H1 (cell line): ENCODE results near the gene FADS2. TPM values are rescaled to one million over a fixed set of nuclear protein-coding genes. Genes with fewer than 3 reads are reported as not detected.

ENCODE experiments used
- CTCF ChIA-PET: fragments of 300-600 bp; sonication (Branson Sonifier 250); formaldehyde crosslinking; loops from one replicate; lab custom pipeline; 2021; ENCODE audit not compliant: partially characterized antibody; lab: Charles Lee
- POLR2A ChIA-PET: fragments of 300-600 bp; sonication (Branson Sonifier 250); formaldehyde crosslinking; loops from one replicate; lab custom pipeline; 2021; ENCODE audit warnings: inconsistent platforms; ENCODE audit not compliant: partially characterized antibody; lab: Charles Lee
- DNase-seq, 2 experiments: peaks; one replicate each; pipeline versions ENCODE4 v3.0.0 to v3.0.0-alpha.2; 2010 to 2022; ENCODE audit warnings: low spot score in 2 of 2, low read depth in 1 of 2, mixed read lengths in 1 of 2
- FAIRE-seq: peaks from 2 replicates; lab custom pipeline; 2011; peaks lifted over from hg19 to GRCh38; lab: Jason Lieb, UNC
- H2AFZ ChIP-seq: 2 replicates; pipeline ENCODE4 v1.8.1; 2012; ENCODE audit warnings: low read length, inconsistent platforms
- H2AK5ac ChIP-seq: 2 replicates; pipeline ENCODE4 v1.6.1; 2013; ENCODE audit warnings: low read depth, low read length
- H2BK120ac ChIP-seq: replicated peaks from 2 replicates; pipeline ENCODE3; 2013; ENCODE audit warnings: low read depth, low read length, inconsistent platforms
- H2BK12ac ChIP-seq: 2 replicates; pipeline ENCODE4 v1.6.1; 2013; ENCODE audit warnings: low read depth, low read length
- H2BK15ac ChIP-seq: 2 replicates; pipeline ENCODE4 v1.6.1; 2013; ENCODE audit warnings: low read length
- H2BK20ac ChIP-seq: 2 replicates; pipeline ENCODE4 v1.6.1; 2013; ENCODE audit warnings: low read length
- H2BK5ac ChIP-seq: 2 replicates; pipeline ENCODE4 v1.6.1; 2013; ENCODE audit warnings: low read depth, low read length
- H3K14ac ChIP-seq: 2 replicates; pipeline ENCODE4 v1.6.1; 2013; ENCODE audit warnings: inconsistent platforms; ENCODE audit not compliant: insufficient read length
- H3K18ac ChIP-seq: 2 replicates; pipeline ENCODE4 v1.6.1; 2013; ENCODE audit warnings: low read length; ENCODE audit errors: extremely low read depth
- H3K23ac ChIP-seq: 2 replicates; pipeline ENCODE4 v1.6.1; 2013; ENCODE audit warnings: inconsistent platforms; ENCODE audit not compliant: insufficient read length
- H3K23me2 ChIP-seq: 2 replicates; pipeline ENCODE4 v1.6.1; 2013; ENCODE audit warnings: low read depth, low read length
- H3K27ac ChIP-seq: 2 replicates; pipeline ENCODE4 v1.6.1; 2011; ENCODE audit warnings: low read depth, low read length, inconsistent platforms
- H3K27me3 ChIP-seq, 4 experiments: replicated peaks in 1 of 4; 1 replicate in 1 of 4; 2 replicates in 3 of 4; pipeline versions ENCODE4 v1.6.1 to v1.8.1; 2011 to 2013; ENCODE audit warnings: low read length in 3 of 4, mild to moderate bottlenecking in 3 of 4, inconsistent platforms in 2 of 4, mixed read lengths in 2 of 4, moderate library complexity in 1 of 4; ENCODE audit not compliant: control insufficient read depth in 3 of 4, insufficient read depth in 3 of 4; ENCODE audit errors: extremely low read depth in 1 of 4
- H3K36me3 ChIP-seq, 4 experiments: 2 replicates each; pipeline versions ENCODE4 v1.6.1 to v1.8.1; 2011 to 2013; ENCODE audit warnings: mild to moderate bottlenecking in 4 of 4, low read length in 3 of 4, moderate library complexity in 2 of 4, control low read depth in 1 of 4, inconsistent platforms in 1 of 4; ENCODE audit not compliant: insufficient read depth in 4 of 4, control insufficient read depth in 2 of 4
- H3K4ac ChIP-seq: replicated peaks from 2 replicates; pipeline ENCODE3; 2013; ENCODE audit warnings: low read length, low read depth, mixed read lengths, inconsistent platforms; ENCODE audit not compliant: insufficient read length
- H3K4me1 ChIP-seq, 4 experiments: replicated peaks in 1 of 4; 1 replicate in 1 of 4; 2 replicates in 3 of 4; pipeline versions ENCODE4 v1.6.1 to v1.8.1; 2011 to 2013; ENCODE audit warnings: low read length in 3 of 4, inconsistent platforms in 2 of 4, mixed read lengths in 1 of 4; ENCODE audit not compliant: insufficient read depth in 4 of 4, control insufficient read depth in 3 of 4
- H3K4me2 ChIP-seq, 2 experiments: 2 replicates each; pipeline versions ENCODE4 v1.6.1 to v1.8.1; 2011 to 2013; ENCODE audit warnings: low read depth in 2 of 2, low read length in 2 of 2, control low read depth in 1 of 2, inconsistent platforms in 1 of 2, mild to moderate bottlenecking in 1 of 2; ENCODE audit not compliant: insufficient read depth in 1 of 2
- H3K4me3 ChIP-seq, 4 experiments: fragments of 200-600, 300-600 bp in 1 of 4; sonication (generic), shearing (Covaris generic), sonication (Bioruptor Twin) in 1 of 4; 2 replicates each; pipeline versions ENCODE4 v1.5.1 to v1.8.1; 2011 to 2016; ENCODE audit warnings: low read length in 4 of 4, low read depth in 3 of 4, control low read depth in 2 of 4, inconsistent platforms in 2 of 4, mild to moderate bottlenecking in 2 of 4, mixed read lengths in 1 of 4, moderate library complexity in 1 of 4; ENCODE audit not compliant: insufficient read depth in 2 of 4; ENCODE audit errors: extremely low read depth in 1 of 4
- H3K56ac ChIP-seq: replicated peaks from 2 replicates; pipeline ENCODE3; 2013; ENCODE audit warnings: low read depth, mild to moderate bottlenecking, mixed read lengths, low read length, inconsistent platforms; ENCODE audit not compliant: insufficient read length
- H3K79me1 ChIP-seq: 2 replicates; pipeline ENCODE4 v1.6.1; 2013; ENCODE audit warnings: low read depth, low read length, control low read depth
- H3K79me2 ChIP-seq, 2 experiments: 2 replicates each; pipeline versions ENCODE4 v1.6.1 to v1.8.1; 2012 to 2013; ENCODE audit warnings: low read length in 2 of 2, mild to moderate bottlenecking in 2 of 2, inconsistent platforms in 1 of 2; ENCODE audit not compliant: insufficient read depth in 2 of 2, control insufficient read depth in 1 of 2
- H3K9ac ChIP-seq, 4 experiments: replicated peaks in 1 of 4; 1 replicate in 1 of 4; 2 replicates in 3 of 4; pipeline versions ENCODE4 v1.6.1 to v1.8.1; 2011 to 2013; ENCODE audit warnings: low read depth in 3 of 4, low read length in 3 of 4, control low read depth in 2 of 4, mild to moderate bottlenecking in 2 of 4, moderate library complexity in 2 of 4, inconsistent platforms in 1 of 4; ENCODE audit errors: extremely low read depth in 1 of 4
- H3K9me3 ChIP-seq, 2 experiments: 2 replicates each; pipeline versions ENCODE4 v1.6.1 to v1.8.1; 2012 to 2013; ENCODE audit warnings: mild to moderate bottlenecking in 2 of 2, moderate library complexity in 2 of 2, control low read depth in 1 of 2, inconsistent platforms in 1 of 2, low read depth in 1 of 2, low read length in 1 of 2, mixed read lengths in 1 of 2; ENCODE audit not compliant: insufficient read depth in 2 of 2
- H4K20me1 ChIP-seq, 2 experiments: replicated peaks in 1 of 2; 2 replicates each; pipeline versions ENCODE3 to v1.8.1; 2011 to 2013; ENCODE audit warnings: inconsistent platforms in 2 of 2, low read length in 2 of 2, mild to moderate bottlenecking in 1 of 2; ENCODE audit not compliant: insufficient read depth in 2 of 2, control insufficient read depth in 1 of 2
- H4K5ac ChIP-seq: 2 replicates; pipeline ENCODE4 v1.6.1; 2013; ENCODE audit warnings: low read length, low read depth, mixed read lengths, inconsistent platforms; ENCODE audit not compliant: insufficient read length
- H4K8ac ChIP-seq: 2 replicates; pipeline ENCODE4 v1.8.0; 2013; ENCODE audit warnings: mild to moderate bottlenecking, moderate library complexity, low read length, inconsistent platforms; ENCODE audit not compliant: insufficient read depth; ENCODE audit errors: extremely low read depth
- H4K91ac ChIP-seq: replicated peaks from 2 replicates; pipeline ENCODE3; 2013; ENCODE audit warnings: low read length, mixed read lengths, inconsistent platforms; ENCODE audit not compliant: insufficient read length
- BACH1 ChIP-seq: IDR thresholded peaks from 2 replicates; pipeline ENCODE4 v1.6.1; 2012; ENCODE audit warnings: low read length, improper control_type of control experiment
- CREB1 ChIP-seq: IDR thresholded peaks from 2 replicates; pipeline ENCODE4 v1.6.1; 2012; ENCODE audit warnings: inconsistent platforms
- EP300 ChIP-seq, 2 experiments: IDR thresholded peaks; 1 replicate in 1 of 2; 2 replicates in 1 of 2; pipeline ENCODE4 v1.6.1; 2011 to 2012; ENCODE audit warnings: low read depth in 2 of 2, low read length in 2 of 2, mild to moderate bottlenecking in 2 of 2, borderline replicate concordance in 1 of 2, inconsistent platforms in 1 of 2, moderate library complexity in 1 of 2
- JUND ChIP-seq: IDR thresholded peaks from 2 replicates; pipeline ENCODE4 v1.6.1; 2011; ENCODE audit warnings: mild to moderate bottlenecking, improper control_type of control experiment, low read length
- PHF8 ChIP-seq: fragments of 200-600 bp; sonication (generic); conservative IDR thresholded peaks from 2 replicates; pipeline ENCODE4 v1.7.1; 2012; ENCODE audit warnings: low read depth, mild to moderate bottlenecking, inconsistent platforms, low read length, moderate library complexity
- POU5F1 ChIP-seq: IDR thresholded peaks from 2 replicates; pipeline ENCODE4 v1.6.1; 2011; ENCODE audit warnings: low read depth, mild to moderate bottlenecking, low read length, moderate library complexity
- RXRA ChIP-seq: IDR thresholded peaks from 2 replicates; pipeline ENCODE4 v1.6.1; 2011; ENCODE audit warnings: low read depth, mild to moderate bottlenecking, low read length, moderate library complexity; ENCODE audit not compliant: insufficient read depth
- SIX5 ChIP-seq: IDR thresholded peaks from 2 replicates; pipeline ENCODE4 v1.6.1; 2011; ENCODE audit warnings: mild to moderate bottlenecking, low read depth, low read length
- SP1 ChIP-seq: IDR thresholded peaks from 2 replicates; pipeline ENCODE4 v1.6.1; 2011; ENCODE audit warnings: low read depth, low read length
- SRF ChIP-seq: IDR thresholded peaks from 2 replicates; pipeline ENCODE4 v1.6.1; 2011; ENCODE audit warnings: mild to moderate bottlenecking, low read depth, low read length, moderate library complexity
- ZNF274 ChIP-seq: IDR thresholded peaks from 2 replicates; pipeline ENCODE4 v1.7.0; 2012; ENCODE audit warnings: low read length, borderline replicate concordance; ENCODE audit errors: extremely low read depth
- WGBS, 2 experiments: shearing (Covaris generic) in 1 of 2; methylation state at CpG; one replicate each; pipeline versions ENCODE4 v1.1.6 to v1.1.7; 2013 to 2015; ENCODE audit warnings: low lambda C conversion rate in 2 of 2, mixed read lengths in 2 of 2, inconsistent platforms in 1 of 2, low coverage in 1 of 2, missing lambda C conversion rate in 1 of 2; ENCODE audit not compliant: insufficient replicate concordance in 2 of 2, insufficient coverage in 1 of 2, insufficient read length in 1 of 2; ENCODE audit errors: extremely low coverage in 1 of 2, missing lambda C conversion rate in 1 of 2; 5-methylcytosine and 5-hydroxymethylcytosine counted together
- polyA plus RNA-seq, 7 experiments: library from polyadenylated mRNA; depleted of rRNA in 3 of 7; stranded (reverse) in 5 of 7; unstranded in 2 of 7; fragments of >200 nt in 5 of 7; fragments of 200-250 nt in 2 of 7; gene quantifications; 1 replicate in 5 of 7; 2 replicates in 1 of 7; 4 replicates in 1 of 7; pipeline versions ENCODE4 v1.2.1 to v1.2.3, GENCODE V29; 2011 to 2013; ENCODE audit warnings: missing spikeins in 2 of 7, mixed read lengths in 2 of 7
- total RNA-seq: library from RNA; stranded (reverse); fragmentation: NEBNext Ultra II Directional; extraction: Animal tissue kit (Norgen Biotek cat#: 25700); gene quantifications from 2 replicates; pipeline ENCODE4 v1.2.1, GENCODE V29; 2021
- TF ChIP-seq, protein P1 (sequence below): IDR thresholded peaks from 2 replicates; pipeline ENCODE4 v1.6.1; 2011; ENCODE audit warnings: low read length, improper control_type of control experiment
- TF ChIP-seq, protein P2 (sequence below): IDR thresholded peaks from 2 replicates; pipeline ENCODE4 v1.6.1; 2012; ENCODE audit warnings: inconsistent platforms

Gene FADS2
- total and polyA plus RNA-seq, 2 of the 8 experiments (the other 6 are each of a cell fraction or from before 2014, with no cell fraction given) = 499 to 701 TPM

DNA sequence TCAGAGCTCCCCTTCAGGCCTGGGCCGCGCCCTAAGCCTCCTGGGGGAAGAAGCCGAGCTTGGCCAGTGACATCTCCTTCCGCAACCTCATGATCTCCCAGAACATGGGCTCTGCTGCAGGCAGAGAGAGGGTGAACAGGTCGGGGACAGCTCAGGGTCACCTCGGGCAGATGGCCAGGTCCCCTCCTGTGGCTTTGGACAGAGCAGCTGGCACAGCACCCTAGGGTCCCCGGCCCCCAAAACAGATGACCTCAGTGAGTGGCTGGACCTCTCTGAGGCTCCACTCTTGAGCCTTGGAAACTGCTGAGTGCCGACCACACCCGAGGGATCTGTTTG lies 70.1 kb downstream of the FADS2 start:
- Histone ChIP-seq H3K4me2 (no peak overlapping the region), H3K23ac (no peak overlapping the region), H4K91ac (peak overlapping the region; percentile 41), H2AFZ (no peak overlapping the region), H3K9ac (no peak overlapping the region), H3K4ac (peak overlapping the region; percentile 35), H2BK120ac (no peak overlapping the region), H2BK12ac (peak overlapping the region; percentile 80; the same call in 1 of the 2 replicates), H2BK15ac (peak overlapping the region; percentile 88; the same call in 1 of the 2 replicates), H3K4me1 (peaks cover 0 to 14% (median 3%) of the 10 kb centered on the region in 4 experiments; a peak in 5 of 7 replicates), H3K23me2 (no peaks in the 10 kb centered on the region), H3K36me3 (no peaks in the 10 kb centered on the region), H4K5ac (no peak overlapping the region), H2BK20ac (no peak overlapping the region), H3K56ac (no peak overlapping the region), H4K8ac (no peak overlapping the region), H3K14ac (no peak overlapping the region), H3K4me3 (no peak overlapping the region), H3K27me3 (no peaks in the 10 kb centered on the region), H4K20me1 (no peaks in the 10 kb centered on the region), H3K79me2 (no peaks in the 10 kb centered on the region), H3K79me1 (no peaks in the 10 kb centered on the region), H3K27ac (0 out of 2 replicates have a peak overlapping the region, but pooled peaks have one; percentile 2), H3K9me3 (no peaks in the 10 kb centered on the region), H2AK5ac (peak overlapping the region; percentile 79; the same call in 1 of the 2 replicates), H2BK5ac (no peak overlapping the region), H3K18ac (no peak overlapping the region)
- DNase-seq = no peak
- 91% methylated on average over 9 of the region's 9 CpGs; no CpG with 5 or more reads in 1 of the 2 experiments for WGBS, 2 experiments
- POLR2A ChIA-PET = interaction anchor here (0.9 to 15.5 kb wide), 9 partner anchors 12 to 184 kb away, joined by 3 to 137 read pairs (median 4); partner anchors contain the start of genes BEST1 and FTH1
- CTCF ChIA-PET = interaction anchor here (0.9 to 23.2 kb wide), 57 partner anchors 14 to 332 kb away, joined by 3 to 658 read pairs (median 6); partner anchors contain the start of genes BEST1, FTH1 and RAB3IL1
- FAIRE-seq = no peak
- TF ChIP-seq BACH1 = no peak
- TF ChIP-seq, protein P1, sequence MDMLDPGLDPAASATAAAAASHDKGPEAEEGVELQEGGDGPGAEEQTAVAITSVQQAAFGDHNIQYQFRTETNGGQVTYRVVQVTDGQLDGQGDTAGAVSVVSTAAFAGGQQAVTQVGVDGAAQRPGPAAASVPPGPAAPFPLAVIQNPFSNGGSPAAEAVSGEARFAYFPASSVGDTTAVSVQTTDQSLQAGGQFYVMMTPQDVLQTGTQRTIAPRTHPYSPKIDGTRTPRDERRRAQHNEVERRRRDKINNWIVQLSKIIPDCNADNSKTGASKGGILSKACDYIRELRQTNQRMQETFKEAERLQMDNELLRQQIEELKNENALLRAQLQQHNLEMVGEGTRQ = no peak
- TF ChIP-seq RXRA = no peak
- TF ChIP-seq, protein P2, sequence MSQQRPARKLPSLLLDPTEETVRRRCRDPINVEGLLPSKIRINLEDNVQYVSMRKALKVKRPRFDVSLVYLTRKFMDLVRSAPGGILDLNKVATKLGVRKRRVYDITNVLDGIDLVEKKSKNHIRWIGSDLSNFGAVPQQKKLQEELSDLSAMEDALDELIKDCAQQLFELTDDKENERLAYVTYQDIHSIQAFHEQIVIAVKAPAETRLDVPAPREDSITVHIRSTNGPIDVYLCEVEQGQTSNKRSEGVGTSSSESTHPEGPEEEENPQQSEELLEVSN = no peak
- no peak for TF ChIP-seq POU5F1
- TF ChIP-seq JUND = no peak
- no peak for TF ChIP-seq PHF8
- no peak for TF ChIP-seq SP1
- TF ChIP-seq SIX5 = no peak
- TF ChIP-seq EP300 (IDR thresholded peaks at IDR 0.05; ENCODE audit: borderline replicate concordance in 1 of 2, low read depth in 2 of 2, low read length in 2 of 2) = no peak
- TF ChIP-seq SRF = no peak
- TF ChIP-seq CREB1 = no peak
- no peak for TF ChIP-seq ZNF274
